Inferior parietal cortex (tissue), 1 donor: ENCODE measurements around the gene RNF126.
"Not testable (repeated sequence)": the region's sequence is repeated elsewhere in the genome, so short reads cannot be mapped to it uniquely, and the experiment has no call there.

Experiments
- DNase-seq: peaks from one replicate; pipeline ENCODE4 v3.0.0-alpha.2; 2016; ENCODE audit errors: extremely low spot score

RNF126 gene

DNA sequence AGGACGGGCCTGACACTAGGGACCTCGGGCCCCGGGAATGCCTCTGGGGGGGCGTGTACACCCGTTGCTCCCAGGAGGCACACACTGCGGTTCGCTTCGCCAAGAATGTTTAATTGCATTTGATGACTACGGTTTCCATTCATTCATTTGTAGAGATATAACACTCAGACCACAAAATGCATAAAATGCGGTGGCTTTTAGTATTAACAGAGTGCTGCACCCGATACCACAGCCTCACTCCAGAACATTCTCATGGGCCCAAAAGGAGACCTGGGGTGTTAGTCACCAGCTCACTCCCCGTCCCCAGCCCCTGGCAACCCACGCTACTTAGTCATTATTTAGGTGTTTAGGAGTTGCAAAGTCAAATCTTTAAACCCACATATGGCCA is 51.5 kb downstream of the RNF126 start:
- no peak for DNase-seq

DNA sequence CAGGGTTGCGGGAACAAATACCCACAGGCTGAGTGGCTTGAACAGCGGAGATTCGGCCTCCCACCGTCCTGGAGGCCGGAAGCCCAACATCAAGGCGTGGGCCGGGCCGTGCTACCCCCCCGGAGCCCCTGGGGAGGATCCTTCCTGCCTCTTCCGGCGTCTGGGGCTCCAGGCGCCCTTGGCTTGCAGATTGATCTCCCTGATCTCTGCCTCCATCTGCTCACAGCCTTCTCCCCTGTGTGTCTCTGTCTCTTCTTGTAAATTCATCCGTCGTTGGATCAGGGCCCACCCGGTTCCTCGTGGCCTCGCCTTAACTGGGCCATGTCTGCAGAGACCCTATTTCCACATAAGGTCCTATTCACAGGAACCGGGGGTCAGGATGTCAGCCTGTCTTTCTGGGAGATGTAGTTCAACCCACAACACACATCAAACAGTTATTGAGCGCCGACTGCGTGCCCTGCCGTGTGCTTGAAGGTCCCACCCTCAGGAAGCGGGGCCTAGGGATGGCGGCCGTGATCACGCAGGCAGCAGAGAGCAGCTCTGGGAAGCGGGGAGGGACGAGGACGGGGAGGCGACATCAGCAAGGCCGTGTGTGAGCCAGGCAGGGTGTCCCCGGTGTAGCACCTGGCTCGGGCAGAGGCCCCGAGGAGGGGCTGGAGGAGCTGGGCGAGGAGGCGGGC is 52.1 kb downstream of the RNF126 start:
- DNase-seq, result no peak

DNA sequence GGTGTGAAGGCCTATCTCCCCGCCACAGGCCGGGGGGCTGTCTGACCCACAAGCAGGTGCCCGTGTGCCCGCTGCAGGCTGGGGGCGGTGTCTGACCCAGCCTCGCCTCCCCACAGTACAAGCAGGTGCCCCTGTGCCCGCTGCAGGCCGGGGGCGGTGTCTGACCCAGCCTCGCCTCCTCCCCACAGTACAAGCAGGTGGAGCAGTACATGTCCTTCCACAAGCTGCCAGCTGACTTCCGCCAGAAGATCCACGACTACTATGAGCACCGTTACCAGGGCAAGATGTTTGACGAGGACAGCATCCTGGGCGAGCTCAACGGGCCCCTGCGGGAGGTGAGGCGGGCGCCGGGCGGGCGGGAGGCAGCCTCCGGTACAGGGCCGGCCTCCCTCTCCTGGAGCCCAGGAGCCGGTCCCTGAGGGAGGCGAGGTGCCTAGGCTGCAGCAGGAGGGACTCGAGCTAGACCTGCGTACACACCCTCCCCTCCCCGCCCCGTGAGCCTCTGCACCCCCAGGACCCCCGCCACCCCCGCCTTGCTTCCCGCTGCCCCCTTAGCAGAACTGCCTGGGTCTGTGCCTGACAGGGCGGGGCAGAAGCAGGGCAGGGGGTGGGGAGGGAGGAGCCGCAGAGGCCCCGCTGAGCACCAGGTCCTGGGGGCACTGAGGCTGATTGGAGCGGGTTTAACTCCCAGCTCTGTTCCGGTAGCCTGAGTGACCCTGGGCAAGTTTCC is 52.8 kb downstream of the RNF126 start:
- DNase-seq, result no peak

DNA sequence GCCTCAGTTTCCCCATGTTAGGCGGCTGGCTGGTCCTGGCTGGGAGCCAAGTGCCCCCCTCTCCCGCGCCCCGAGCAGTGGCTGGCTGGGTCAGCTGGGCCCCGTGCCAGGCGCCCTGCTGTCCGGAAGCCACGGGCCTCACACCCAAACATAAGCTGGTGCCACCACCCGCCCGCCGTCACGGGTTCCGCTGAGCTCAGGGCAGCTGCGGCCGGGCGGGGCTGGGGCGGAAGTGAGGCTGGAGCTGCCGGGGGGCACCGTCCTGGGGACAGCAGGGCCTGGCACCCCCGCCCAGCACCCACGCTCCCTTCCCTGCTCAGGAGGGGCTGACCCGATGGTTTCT is 54.0 kb downstream of the RNF126 start:
- DNase-seq, result peak; percentile 54

DNA sequence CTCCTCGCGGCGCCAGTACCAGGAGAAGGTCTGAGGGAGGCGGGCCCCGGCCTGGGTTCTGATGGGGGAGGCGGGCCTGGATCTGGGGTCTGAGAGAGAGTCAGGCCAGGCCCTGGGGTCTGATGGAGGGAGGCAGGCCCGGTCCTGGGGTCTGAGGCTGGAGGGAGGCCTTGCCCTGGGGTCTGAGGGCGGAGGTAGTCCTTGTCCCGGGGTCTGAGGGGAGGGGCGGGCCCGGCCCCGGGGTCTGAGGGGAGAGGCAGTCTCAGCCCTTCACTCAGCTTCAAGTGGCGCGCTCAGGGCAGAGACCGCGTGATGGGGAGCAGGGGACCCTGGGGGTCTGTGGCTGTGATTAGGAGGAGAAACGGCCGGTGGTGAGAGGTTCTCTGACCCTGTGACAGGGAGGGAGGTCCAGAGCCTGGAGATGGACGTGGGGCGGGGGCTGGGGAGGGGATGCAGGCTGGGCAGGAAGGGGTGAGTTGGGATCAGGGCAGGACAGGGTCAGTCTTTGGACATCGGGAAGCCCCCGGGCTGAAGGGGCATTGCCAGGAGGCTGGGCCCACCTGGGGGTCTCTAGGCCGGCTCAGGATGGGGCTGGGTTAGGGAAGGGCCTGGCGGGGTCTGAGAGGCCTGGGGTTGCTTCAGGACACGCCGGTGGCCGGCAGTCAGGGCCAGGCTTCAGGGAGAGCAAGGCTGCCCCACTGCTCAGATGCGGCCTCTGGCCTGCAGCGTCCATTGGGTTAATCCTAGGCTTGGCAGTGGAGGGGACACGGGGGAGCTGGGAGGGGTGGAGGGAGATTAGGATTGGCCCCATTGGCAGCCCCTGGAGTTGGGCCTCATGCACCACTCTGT is 54.6 kb downstream of the RNF126 start:
- no peak for DNase-seq

DNA sequence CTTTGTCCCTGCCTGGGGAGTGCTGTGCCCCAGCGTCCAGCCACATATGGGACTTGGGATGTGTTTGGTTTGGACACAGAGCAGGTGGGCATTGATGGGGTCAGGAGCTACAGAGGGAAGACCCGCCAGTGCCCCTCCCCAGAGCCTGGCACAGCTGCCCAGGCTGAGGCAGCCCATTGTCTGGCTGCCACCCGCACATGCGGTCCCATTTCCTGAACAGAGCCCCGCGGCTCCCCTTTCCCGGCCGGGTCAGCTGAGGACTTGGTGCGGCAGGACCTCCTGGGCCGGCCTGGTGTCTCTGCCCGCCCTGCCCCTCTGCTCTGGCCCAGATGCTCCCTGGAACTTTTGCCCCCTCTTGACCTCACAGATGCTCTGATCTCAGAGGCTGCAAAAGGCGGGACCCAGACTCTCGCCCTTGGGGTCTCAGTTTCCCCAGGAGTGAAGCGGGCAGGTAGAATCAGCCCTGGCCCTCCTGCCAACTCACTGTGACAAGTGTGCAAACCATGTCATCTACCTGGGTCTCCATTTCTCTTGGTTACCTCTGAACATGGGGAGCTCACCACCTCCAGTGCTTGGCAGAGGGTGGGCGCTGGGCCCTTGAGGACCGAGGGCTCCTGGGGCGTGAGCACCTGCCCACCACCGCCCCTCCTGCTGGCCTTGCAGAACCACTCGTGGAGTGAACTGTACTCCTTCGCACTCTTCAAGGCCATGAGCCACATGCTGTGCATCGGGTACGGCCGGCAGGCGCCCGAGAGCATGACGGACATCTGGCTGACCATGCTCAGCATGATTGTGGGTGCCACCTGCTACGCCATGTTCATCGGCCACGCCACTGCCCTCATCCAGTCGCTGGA is 55.5 kb downstream of the RNF126 start:
- no peak for DNase-seq

DNA sequence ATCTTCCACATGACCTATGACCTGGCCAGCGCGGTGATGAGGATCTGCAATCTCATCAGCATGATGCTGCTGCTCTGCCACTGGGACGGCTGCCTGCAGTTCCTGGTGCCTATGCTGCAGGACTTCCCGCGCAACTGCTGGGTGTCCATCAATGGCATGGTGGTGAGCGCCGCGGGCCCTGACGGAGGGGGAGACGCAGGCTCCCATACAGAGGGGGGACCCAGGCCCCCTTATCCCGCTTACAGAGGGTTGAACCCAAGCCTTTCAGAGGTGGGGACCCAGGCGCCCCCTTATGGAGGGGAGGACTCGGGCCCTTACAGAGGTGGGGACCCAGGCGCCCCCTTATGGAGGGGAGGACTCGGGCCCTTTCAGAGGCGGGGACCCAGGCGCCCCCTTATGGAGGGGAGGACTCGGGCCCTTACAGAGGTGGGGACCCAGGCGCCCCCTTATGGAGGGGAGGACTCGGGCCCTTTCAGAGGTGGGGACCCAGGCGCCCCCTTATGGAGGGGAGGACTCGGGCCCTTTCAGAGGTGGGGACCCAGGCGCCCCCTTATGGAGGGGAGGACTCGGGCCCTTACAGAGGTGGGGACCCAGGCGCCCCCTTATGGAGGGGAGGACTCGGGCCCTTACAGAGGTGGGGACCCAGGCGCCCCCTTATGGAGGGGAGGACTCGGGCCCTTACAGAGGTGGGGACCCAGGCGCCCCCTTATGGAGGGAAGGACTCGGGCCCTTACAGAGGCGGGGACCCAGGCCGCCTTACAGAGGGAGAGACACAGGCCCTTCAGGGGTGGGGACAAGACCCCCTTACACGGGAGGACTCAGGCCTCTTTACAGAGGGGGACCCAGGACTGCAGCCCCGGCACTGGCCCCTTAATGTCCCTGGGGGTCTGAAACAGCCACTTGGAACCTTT is 57.7 kb downstream of the RNF126 start:
- DNase-seq, result not testable (repeated sequence)

DNA sequence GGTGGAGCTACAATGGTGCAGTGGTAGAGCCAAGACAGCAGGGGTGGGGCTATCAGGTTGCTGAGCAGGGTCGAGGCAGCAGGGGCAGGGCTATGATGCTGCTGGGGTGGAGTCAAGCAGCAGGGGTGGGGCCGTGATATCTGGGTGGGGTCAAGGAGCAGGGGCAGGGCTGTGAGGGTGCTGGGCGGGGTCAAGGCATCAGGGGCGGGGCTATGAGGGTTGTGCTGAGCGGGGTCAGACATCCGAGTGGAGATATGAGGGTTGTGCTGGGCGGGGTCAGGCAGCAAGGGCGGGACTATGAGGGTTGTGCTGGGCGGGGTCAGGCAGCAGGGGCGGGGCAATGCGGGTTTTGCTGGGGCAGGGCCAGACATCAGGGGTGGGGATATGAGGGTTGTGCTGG is 58.7 kb downstream of the RNF126 start:
- no peak for DNase-seq

DNA sequence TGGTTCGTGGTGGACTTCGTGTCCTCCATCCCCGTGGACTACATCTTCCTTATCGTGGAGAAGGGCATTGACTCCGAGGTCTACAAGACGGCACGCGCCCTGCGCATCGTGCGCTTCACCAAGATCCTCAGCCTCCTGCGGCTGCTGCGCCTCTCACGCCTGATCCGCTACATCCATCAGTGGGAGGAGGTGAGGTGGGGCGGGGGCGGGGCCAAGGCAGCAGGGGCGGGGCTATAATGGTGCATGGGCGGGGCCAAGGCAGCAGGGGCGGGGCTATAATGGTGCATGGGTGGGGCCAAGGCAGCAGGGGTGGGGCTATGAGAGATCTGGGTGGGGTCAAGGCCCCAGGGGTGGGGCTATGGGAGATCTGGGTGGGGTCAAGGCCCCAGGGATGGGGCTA is 59.2 kb downstream of the RNF126 start:
- DNase-seq, result not testable (repeated sequence)

DNA sequence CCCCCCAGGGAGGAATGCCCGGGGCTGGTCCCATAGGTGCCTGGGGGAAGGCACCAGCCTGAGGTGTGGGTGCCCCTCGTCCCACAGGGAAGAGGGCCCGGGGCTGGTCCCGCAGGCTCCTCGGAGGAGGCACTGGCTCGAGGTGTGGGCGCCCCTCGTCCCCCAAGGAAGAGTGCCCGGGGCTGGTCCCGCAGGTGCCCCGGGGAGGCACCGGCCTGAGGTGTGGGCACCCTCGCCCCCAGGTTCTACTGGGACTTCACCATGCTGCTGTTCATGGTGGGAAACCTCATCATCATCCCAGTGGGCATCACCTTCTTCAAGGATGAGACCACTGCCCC is 59.7 kb downstream of the RNF126 start:
- DNase-seq, result not testable (repeated sequence)

DNA sequence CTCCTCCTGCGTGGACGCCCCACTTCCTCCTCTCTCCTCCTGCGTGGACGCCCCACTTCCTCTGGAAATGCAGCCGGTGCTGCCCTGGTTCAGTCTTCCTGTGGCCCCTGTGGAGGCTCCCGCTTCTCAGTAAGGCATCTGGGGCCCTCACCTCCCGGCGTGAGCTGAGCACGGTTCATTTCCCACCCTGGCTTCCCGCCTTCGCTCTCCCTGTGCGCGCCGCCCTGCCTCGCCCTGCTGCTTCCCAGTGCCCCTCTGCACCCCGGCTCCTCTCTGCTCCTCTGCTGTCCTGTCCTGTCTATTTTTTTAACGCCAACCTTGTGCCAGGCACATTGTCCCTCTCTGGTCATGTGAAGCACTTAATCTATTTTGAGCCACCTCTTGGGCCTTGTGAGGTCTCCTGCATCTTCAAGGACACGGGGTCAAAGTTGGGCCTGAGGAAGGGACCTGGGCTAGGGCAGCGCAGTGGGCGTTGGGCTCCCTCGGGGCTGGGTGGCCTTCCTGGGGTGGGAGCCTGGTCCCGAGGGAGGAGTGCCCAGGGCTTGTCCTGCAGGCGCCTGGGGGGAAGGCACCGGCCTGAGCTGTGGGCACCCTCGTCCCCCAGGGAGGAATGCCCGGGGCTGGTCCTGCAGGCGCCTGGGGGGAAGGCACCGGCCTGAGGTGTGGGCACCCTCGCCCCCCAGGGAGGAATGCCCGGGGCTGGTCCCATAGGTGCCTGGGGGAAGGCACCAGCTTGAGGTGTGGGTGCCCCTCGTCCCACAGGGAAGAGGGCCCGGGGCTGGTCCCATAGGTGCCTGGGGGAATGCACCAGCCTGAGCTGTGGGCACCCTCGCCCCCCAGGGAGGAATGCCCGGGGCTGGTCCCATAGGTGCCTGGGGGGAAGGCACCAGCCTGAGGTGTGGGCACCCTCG is 60.4 kb downstream of the RNF126 start:
- no peak for DNase-seq

DNA sequence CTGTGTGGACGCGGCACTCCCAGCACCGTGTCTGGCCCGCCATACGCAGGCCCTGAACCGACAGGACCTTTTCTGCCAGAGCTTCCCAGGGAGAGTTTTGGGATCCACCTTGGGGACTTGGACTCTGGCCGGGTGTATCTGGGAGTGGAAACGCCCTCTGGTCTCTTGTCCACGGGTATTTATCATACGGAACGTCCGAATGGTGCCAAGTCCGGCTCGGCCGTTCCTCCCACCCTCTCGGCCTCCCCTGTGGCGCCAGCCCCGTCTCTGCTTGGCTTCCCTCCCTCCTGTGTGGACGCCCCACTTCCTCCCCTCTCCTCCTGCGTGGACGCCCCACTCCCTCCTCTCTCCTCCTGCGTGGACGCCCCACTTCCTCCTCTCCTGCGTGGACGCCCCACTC is 61.2 kb downstream of the RNF126 start:
- DNase-seq, result no peak

DNA sequence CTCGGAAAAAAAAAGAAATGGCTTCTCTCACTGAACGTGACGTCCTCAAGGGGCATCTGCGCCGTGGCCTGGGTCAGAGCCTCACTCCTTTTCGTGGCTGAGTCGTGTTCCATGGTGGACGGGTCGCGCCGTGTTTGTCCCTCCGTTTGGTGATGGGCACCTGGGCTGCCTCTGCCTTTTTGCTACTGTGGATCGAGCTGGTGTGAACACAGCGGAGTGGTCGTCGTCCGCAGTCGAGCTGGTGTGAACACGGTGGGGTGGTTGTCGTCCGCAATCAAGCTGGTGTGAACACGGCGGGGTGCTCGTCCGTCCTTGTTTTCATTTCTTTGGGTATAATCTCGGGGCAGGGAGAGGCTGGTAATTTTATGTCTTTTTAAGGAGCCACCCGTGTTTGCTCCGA is 61.7 kb downstream of the RNF126 start:
- no peak for DNase-seq
